Activated CD4-positive, alpha-beta T cell treated with anti-CD3 and anti-CD28 coated beads, Interleukin-2, amount 10 ng/mL, durations not matched to agents 24 days and 14 days (primary cell): ENCODE measurements around the gene ZNF423. TPM values are rescaled to one million over a fixed set of nuclear protein-coding genes. Genes with fewer than 3 reads are reported as not detected.

ENCODE experiments used
- DNase-seq: peaks from one replicate; pipeline ENCODE4 v3.0.0; 2022
- H3K27ac Mint-ChIP-seq: one replicate; pipeline ENCODE4 v1.8.0; 2022; ENCODE audit warnings: mild to moderate bottlenecking, mixed read lengths
- H3K27me3 Mint-ChIP-seq: one replicate; pipeline ENCODE4 v1.8.0; 2022; ENCODE audit warnings: mixed read lengths
- H3K36me3 Mint-ChIP-seq: one replicate; pipeline ENCODE4 v1.8.0; 2022; ENCODE audit warnings: low read depth, mild to moderate bottlenecking, mixed read lengths
- H3K4me1 Mint-ChIP-seq: one replicate; pipeline ENCODE4 v1.8.0; 2021; ENCODE audit warnings: mixed read lengths
- H3K4me3 Mint-ChIP-seq: one replicate; pipeline ENCODE4 v1.8.0; 2022; ENCODE audit warnings: mild to moderate bottlenecking, moderate library complexity, mixed read lengths
- H3K9me3 Mint-ChIP-seq: one replicate; pipeline ENCODE4 v1.8.0; 2021; ENCODE audit warnings: mixed read lengths
- intact Hi-C: fragments of 100-400 bp; cut with micrococcal nuclease; formaldehyde crosslinking; loops from one replicate; pipeline ENCODE4 v1.15.1; 2023
- total RNA-seq: library from RNA; stranded (reverse); gene quantifications from 2 replicates; pipeline ENCODE4 v1.2.3, GENCODE V29; 2022

ZNF423 gene
- total RNA-seq, 1 donor from 2014 or later = not detected

- Mint-ChIP-seq H3K36me3 (no peaks in the 10 kb centered on the region), H3K9me3 (no peaks in the 10 kb centered on the region), H3K4me1 (no peaks in the 10 kb centered on the region)
Measured at GRCh38 chr16:49505556-49505955, 350.4 kb downstream of the ZNF423 start.

GRCh38 chr16:49504626-49505025, 351.3 kb downstream of the ZNF423 start:
- Mint-ChIP-seq H3K36me3 (no peaks in the 10 kb centered on the region), H3K9me3 (no peaks in the 10 kb centered on the region), H3K4me1 (no peaks in the 10 kb centered on the region), H3K27ac (no peak overlapping the region), H3K27me3 (no peaks in the 10 kb centered on the region), H3K4me3 (no peak overlapping the region)
- DNase-seq = no peak
- intact Hi-C loops = no loop called here

More at GRCh38 chr16:49505556-49505955, 350.4 kb downstream of the ZNF423 start:
- intact Hi-C loops = no loop called here
- DNase-seq = no peak
- no peak overlapping the region for H3K4me3 Mint-ChIP-seq
- no peaks in the 10 kb centered on the region for H3K27me3 Mint-ChIP-seq
- no peak overlapping the region for H3K27ac Mint-ChIP-seq

GRCh38 chr16:49504023-49504364, 351.9 kb downstream of the ZNF423 start:
- intact Hi-C loops = no loop called here
- Mint-ChIP-seq H3K27ac (no peak overlapping the region), H3K4me1 (no peaks in the 10 kb centered on the region), H3K9me3 (no peaks in the 10 kb centered on the region), H3K4me3 (no peak overlapping the region), H3K27me3 (no peaks in the 10 kb centered on the region), H3K36me3 (no peaks in the 10 kb centered on the region)
- no peak for DNase-seq

- DNase-seq = no peak
- no peaks in the 10 kb centered on the region for H3K4me1 Mint-ChIP-seq
- no peak overlapping the region for H3K27ac Mint-ChIP-seq
- H3K9me3 Mint-ChIP-seq = no peaks in the 10 kb centered on the region
- no peaks in the 10 kb centered on the region for H3K27me3 Mint-ChIP-seq
- H3K4me3 Mint-ChIP-seq = no peak overlapping the region
- intact Hi-C loops = no loop called here
- H3K36me3 Mint-ChIP-seq = no peaks in the 10 kb centered on the region
Measured at GRCh38 chr16:49503256-49504022, 352.5 kb downstream of the ZNF423 start.

- Mint-ChIP-seq H3K9me3 (no peaks in the 10 kb centered on the region), H3K27ac (no peak overlapping the region), H3K36me3 (no peaks in the 10 kb centered on the region), H3K4me3 (no peak overlapping the region), H3K27me3 (no peaks in the 10 kb centered on the region), H3K4me1 (no peaks in the 10 kb centered on the region)
- intact Hi-C loops = no loop called here
- DNase-seq = no peak
Measured at GRCh38 chr16:49502136-49502881, 353.6 kb downstream of the ZNF423 start.

- Mint-ChIP-seq H3K4me1 (no peaks in the 10 kb centered on the region), H3K4me3 (no peak overlapping the region), H3K27me3 (no peaks in the 10 kb centered on the region), H3K9me3 (no peaks in the 10 kb centered on the region), H3K36me3 (no peaks in the 10 kb centered on the region), H3K27ac (no peak overlapping the region)
- no peak for DNase-seq
- intact Hi-C loops = no loop called here
Measured at GRCh38 chr16:49499869-49500610, 355.9 kb downstream of the ZNF423 start.

GRCh38 chr16:49499414-49499785, 356.5 kb downstream of the ZNF423 start:
- Mint-ChIP-seq H3K27me3 (no peaks in the 10 kb centered on the region), H3K4me1 (no peaks in the 10 kb centered on the region), H3K27ac (no peak overlapping the region), H3K4me3 (no peak overlapping the region), H3K36me3 (no peaks in the 10 kb centered on the region), H3K9me3 (no peaks in the 10 kb centered on the region)
- no peak for DNase-seq
- intact Hi-C loops = no loop called here

GRCh38 chr16:49498666-49499413, 357.1 kb downstream of the ZNF423 start:
- Mint-ChIP-seq H3K4me1 (no peaks in the 10 kb centered on the region), H3K9me3 (no peaks in the 10 kb centered on the region), H3K27me3 (no peaks in the 10 kb centered on the region), H3K36me3 (no peaks in the 10 kb centered on the region), H3K4me3 (no peak overlapping the region), H3K27ac (no peak overlapping the region)
- intact Hi-C loops = no loop called here
- DNase-seq = no peak

GRCh38 chr16:49498264-49498663, 357.6 kb downstream of the ZNF423 start:
- H3K9me3 Mint-ChIP-seq = no peaks in the 10 kb centered on the region
- no peak overlapping the region for H3K27ac Mint-ChIP-seq
- DNase-seq = no peak
- no peaks in the 10 kb centered on the region for H3K36me3 Mint-ChIP-seq
- intact Hi-C loops = no loop called here
- H3K27me3 Mint-ChIP-seq = no peaks in the 10 kb centered on the region
- no peak overlapping the region for H3K4me3 Mint-ChIP-seq
- no peaks in the 10 kb centered on the region for H3K4me1 Mint-ChIP-seq

- H3K4me1 Mint-ChIP-seq = no peaks in the 10 kb centered on the region
- no peaks in the 10 kb centered on the region for H3K36me3 Mint-ChIP-seq
- H3K27me3 Mint-ChIP-seq = no peaks in the 10 kb centered on the region
- H3K4me3 Mint-ChIP-seq = no peak overlapping the region
- H3K27ac Mint-ChIP-seq = no peak overlapping the region
- no peak for DNase-seq
- intact Hi-C loops = no loop called here
- no peaks in the 10 kb centered on the region for H3K9me3 Mint-ChIP-seq
Measured at GRCh38 chr16:49497466-49497865, 358.4 kb downstream of the ZNF423 start.

GRCh38 chr16:49496656-49497055, 359.3 kb downstream of the ZNF423 start:
- H3K27me3 Mint-ChIP-seq = no peaks in the 10 kb centered on the region
- H3K36me3 Mint-ChIP-seq = no peaks in the 10 kb centered on the region
- no peak overlapping the region for H3K27ac Mint-ChIP-seq
- intact Hi-C loops = no loop called here
- no peak for DNase-seq
- H3K4me3 Mint-ChIP-seq = no peak overlapping the region
- no peaks in the 10 kb centered on the region for H3K9me3 Mint-ChIP-seq
- H3K4me1 Mint-ChIP-seq = no peaks in the 10 kb centered on the region

GRCh38 chr16:49495596-49496355, 360.1 kb downstream of the ZNF423 start:
- Mint-ChIP-seq H3K9me3 (no peaks in the 10 kb centered on the region), H3K27me3 (no peaks in the 10 kb centered on the region), H3K36me3 (no peaks in the 10 kb centered on the region)

GRCh38 chr16:49494891-49495566, 360.9 kb downstream of the ZNF423 start:
- no peaks in the 10 kb centered on the region for H3K9me3 Mint-ChIP-seq
- H3K27ac Mint-ChIP-seq = no peak overlapping the region
- H3K4me1 Mint-ChIP-seq = no peaks in the 10 kb centered on the region
- H3K27me3 Mint-ChIP-seq = no peaks in the 10 kb centered on the region
- H3K4me3 Mint-ChIP-seq = no peak overlapping the region
- intact Hi-C loops = no loop called here
- H3K36me3 Mint-ChIP-seq = no peaks in the 10 kb centered on the region
- no peak for DNase-seq

More at GRCh38 chr16:49495596-49496355, 360.1 kb downstream of the ZNF423 start:
- Mint-ChIP-seq H3K27ac (no peak overlapping the region), H3K4me3 (no peak overlapping the region), H3K4me1 (no peaks in the 10 kb centered on the region)
- DNase-seq = no peak
- intact Hi-C loops = no loop called here
